Measurements from ENCODE around the gene NOP9.

The NOP9 gene

DNA sequence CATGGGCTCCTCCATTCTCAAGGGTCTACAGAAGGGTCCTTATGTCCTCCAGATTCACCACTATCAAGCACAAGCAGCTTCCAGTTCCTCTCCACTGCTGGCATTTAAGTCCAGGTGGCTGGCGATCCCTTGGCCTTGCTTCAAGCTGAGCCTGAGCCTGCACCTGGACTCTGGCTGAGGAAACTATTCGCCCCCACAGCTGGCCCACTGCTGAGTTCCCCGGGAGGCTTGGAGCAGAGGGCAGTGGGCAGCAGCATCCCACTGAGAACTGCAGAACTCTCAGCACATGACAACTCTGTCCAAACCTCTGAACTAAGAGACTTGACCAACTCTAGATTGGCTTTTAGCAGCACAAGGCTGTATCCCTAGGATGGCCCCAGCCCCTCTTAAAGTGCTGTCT is 16.9 kb upstream of the NOP9 start:
- H2AFZ ChIP-seq (ENCODE audit: low read length) = no peak overlapping the region
- H3K27me3 ChIP-seq (ENCODE audit: insufficient read depth, low read length) = no peaks in the 10 kb centered on the region
- no peaks in the 10 kb centered on the region for H3K9me2 ChIP-seq (ENCODE audit: low read depth, low read length)
- no peaks in the 10 kb centered on the region for H3K79me2 ChIP-seq (ENCODE audit: insufficient read depth, low read length)
- H4K20me1 ChIP-seq (ENCODE audit: insufficient read depth, low read length) = no peaks in the 10 kb centered on the region
- no peaks in the 10 kb centered on the region for H3K9me3 ChIP-seq (ENCODE audit: low read length)
- no peak overlapping the region for H3K4me2 ChIP-seq (ENCODE audit: low read length)
- H3F3A ChIP-seq (ENCODE audit: insufficient read depth, low read length) = no peaks in the 10 kb centered on the region
- no peak overlapping the region for H3K4me3 ChIP-seq (ENCODE audit: low read depth, low read length, poor library complexity, severe bottlenecking)
- no peaks in the 10 kb centered on the region for H3K36me3 ChIP-seq (ENCODE audit: insufficient read depth, low read length)
- no peak overlapping the region for H3K9ac ChIP-seq (ENCODE audit: low read length)
- TF ChIP-seq EZH2 (IDR thresholded peaks at IDR 0.05; ENCODE audit: borderline replicate concordance, low read length) = no peak
- TF ChIP-seq, protein P1, sequence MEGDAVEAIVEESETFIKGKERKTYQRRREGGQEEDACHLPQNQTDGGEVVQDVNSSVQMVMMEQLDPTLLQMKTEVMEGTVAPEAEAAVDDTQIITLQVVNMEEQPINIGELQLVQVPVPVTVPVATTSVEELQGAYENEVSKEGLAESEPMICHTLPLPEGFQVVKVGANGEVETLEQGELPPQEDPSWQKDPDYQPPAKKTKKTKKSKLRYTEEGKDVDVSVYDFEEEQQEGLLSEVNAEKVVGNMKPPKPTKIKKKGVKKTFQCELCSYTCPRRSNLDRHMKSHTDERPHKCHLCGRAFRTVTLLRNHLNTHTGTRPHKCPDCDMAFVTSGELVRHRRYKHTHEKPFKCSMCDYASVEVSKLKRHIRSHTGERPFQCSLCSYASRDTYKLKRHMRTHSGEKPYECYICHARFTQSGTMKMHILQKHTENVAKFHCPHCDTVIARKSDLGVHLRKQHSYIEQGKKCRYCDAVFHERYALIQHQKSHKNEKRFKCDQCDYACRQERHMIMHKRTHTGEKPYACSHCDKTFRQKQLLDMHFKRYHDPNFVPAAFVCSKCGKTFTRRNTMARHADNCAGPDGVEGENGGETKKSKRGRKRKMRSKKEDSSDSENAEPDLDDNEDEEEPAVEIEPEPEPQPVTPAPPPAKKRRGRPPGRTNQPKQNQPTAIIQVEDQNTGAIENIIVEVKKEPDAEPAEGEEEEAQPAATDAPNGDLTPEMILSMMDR (IDR thresholded peaks at IDR 0.05; ENCODE audit: low read length) = no peak
- no peak overlapping the region for H3K27ac ChIP-seq (ENCODE audit: low read depth, low read length, poor library complexity, severe bottlenecking)
- H3K4me1 ChIP-seq (ENCODE audit: insufficient read depth, low read length, severe bottlenecking) = peaks cover 11% of the 10 kb centered on the region

DNA sequence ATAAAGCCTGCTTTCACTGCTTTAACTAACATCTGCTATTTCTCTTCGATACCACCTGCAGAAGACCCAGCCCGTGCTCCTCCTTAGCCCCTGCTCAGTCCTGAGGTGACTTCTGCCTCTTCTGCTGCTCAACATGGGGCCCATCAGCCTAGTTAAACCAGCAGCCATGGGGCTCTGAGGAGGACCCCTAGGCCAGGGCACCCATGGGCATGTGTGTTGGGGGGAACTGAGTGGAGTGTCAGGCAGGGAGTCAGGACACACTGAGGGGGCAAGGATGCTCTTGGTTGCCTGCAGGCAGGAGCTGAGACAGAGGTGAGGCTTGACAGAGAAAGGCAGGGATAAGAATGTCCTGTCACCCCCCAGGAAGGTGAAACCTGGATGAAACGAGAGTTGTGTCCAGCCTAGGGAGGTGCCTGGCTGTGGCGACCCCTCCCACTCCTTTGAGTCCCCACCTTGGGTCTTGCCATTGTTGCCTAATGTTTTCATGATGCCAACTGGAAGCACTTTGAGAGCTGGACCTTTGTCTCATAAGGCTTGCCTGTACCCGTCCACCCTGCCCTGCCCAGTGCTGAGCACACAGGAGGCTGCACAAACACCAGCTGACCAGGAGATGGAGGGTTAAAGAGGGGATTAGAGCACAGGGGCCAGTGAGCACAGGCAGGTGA is 15.7 kb upstream of the NOP9 start:
- H3K9me3 ChIP-seq (ENCODE audit: low read length) = no peaks in the 10 kb centered on the region
- no peak for TF ChIP-seq EZH2 (IDR thresholded peaks at IDR 0.05; ENCODE audit: borderline replicate concordance, low read length)
- TF ChIP-seq, protein P1 (IDR thresholded peaks at IDR 0.05; ENCODE audit: low read length) = no peak
- no peaks in the 10 kb centered on the region for H3F3A ChIP-seq (ENCODE audit: insufficient read depth, low read length)
- no peaks in the 10 kb centered on the region for H3K27me3 ChIP-seq (ENCODE audit: insufficient read depth, low read length)
- H3K27ac ChIP-seq (ENCODE audit: low read depth, low read length, poor library complexity, severe bottlenecking) = no peak overlapping the region
- H3K4me2 ChIP-seq (ENCODE audit: low read length) = no peak overlapping the region
- no peaks in the 10 kb centered on the region for H4K20me1 ChIP-seq (ENCODE audit: insufficient read depth, low read length)
- H3K9ac ChIP-seq (ENCODE audit: low read length) = no peak overlapping the region
- H3K4me1 ChIP-seq (ENCODE audit: insufficient read depth, low read length, severe bottlenecking) = peaks cover 6% of the 10 kb centered on the region
- no peaks in the 10 kb centered on the region for H3K9me2 ChIP-seq (ENCODE audit: low read depth, low read length)
- H2AFZ ChIP-seq (ENCODE audit: low read length) = no peak overlapping the region
- no peaks in the 10 kb centered on the region for H3K79me2 ChIP-seq (ENCODE audit: insufficient read depth, low read length)
- H3K36me3 ChIP-seq (ENCODE audit: insufficient read depth, low read length) = no peaks in the 10 kb centered on the region
- H3K4me3 ChIP-seq (ENCODE audit: low read depth, low read length, poor library complexity, severe bottlenecking) = no peak overlapping the region

DNA sequence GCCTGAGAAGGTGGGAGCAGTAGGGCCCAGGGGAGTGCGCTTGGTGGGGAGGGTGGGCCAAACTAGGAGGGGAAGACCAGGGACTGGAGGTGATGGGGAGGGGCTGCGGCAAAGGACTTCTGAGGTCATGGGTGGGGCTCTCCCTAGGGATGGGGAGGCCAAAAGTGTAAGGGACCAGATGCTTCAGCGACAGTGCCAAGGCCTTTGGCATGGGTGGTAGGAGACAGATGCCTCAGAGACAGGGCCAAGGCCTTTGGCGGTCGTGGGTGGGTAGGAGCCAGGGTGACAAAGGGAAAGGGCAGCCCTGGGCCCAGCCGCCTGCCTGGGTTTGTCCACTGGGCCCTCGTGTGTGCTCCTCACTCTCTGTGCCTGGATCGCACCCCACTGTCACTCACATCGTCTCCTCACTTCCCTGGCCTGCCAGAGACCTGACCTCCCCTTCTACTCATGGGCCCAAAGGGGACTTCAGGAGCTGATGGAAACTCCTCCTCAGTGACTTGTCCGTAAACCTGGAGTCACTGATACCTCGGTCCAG is 15.1 kb upstream of the NOP9 start:
- Histone ChIP-seq H3K4me2 (ENCODE audit: low read length) (no peak overlapping the region), H3K27ac (ENCODE audit: low read depth, low read length, poor library complexity, severe bottlenecking) (no peak overlapping the region), H3K4me3 (ENCODE audit: low read depth, low read length, poor library complexity, severe bottlenecking) (no peak overlapping the region), H4K20me1 (ENCODE audit: insufficient read depth, low read length) (no peaks in the 10 kb centered on the region), H3K9ac (ENCODE audit: low read length) (no peak overlapping the region), H3K79me2 (ENCODE audit: insufficient read depth, low read length) (no peaks in the 10 kb centered on the region), H3K27me3 (ENCODE audit: insufficient read depth, low read length) (no peaks in the 10 kb centered on the region), H3K9me3 (ENCODE audit: low read length) (no peaks in the 10 kb centered on the region), H2AFZ (ENCODE audit: low read length) (no peak overlapping the region), H3K9me2 (ENCODE audit: low read depth, low read length) (no peaks in the 10 kb centered on the region), H3F3A (ENCODE audit: insufficient read depth, low read length) (no peaks in the 10 kb centered on the region), H3K4me1 (ENCODE audit: insufficient read depth, low read length, severe bottlenecking) (no peaks in the 10 kb centered on the region), H3K36me3 (ENCODE audit: insufficient read depth, low read length) (peaks cover 4% of the 10 kb centered on the region; the same call in 1 of the 2 replicates)
- TF ChIP-seq, protein P1 (IDR thresholded peaks at IDR 0.05; ENCODE audit: low read length) = no peak
- TF ChIP-seq EZH2 (IDR thresholded peaks at IDR 0.05; ENCODE audit: borderline replicate concordance, low read length) = no peak
